ENCODE measurements around the gene LMOD2. TPM values are rescaled to one million over a fixed set of nuclear protein-coding genes. Genes with fewer than 3 reads are reported as not detected.
A peak's percentile ranks its signal among the peaks of the same experiment; 100 is the strongest.

Gene LMOD2
- total and polyA plus RNA-seq, 9 of the 15 experiments (the other 6 are each of a cell fraction or from before 2014, with no cell fraction given): 0.04 TPM; not detected in 8

GRCh38 chr7:123662293-123662692 lies 6.6 kb downstream of the LMOD2 start:
- H3K9me1 ChIP-seq (ENCODE audit: control insufficient read depth, insufficient read depth, low read length): no peaks in the 10 kb centered on the region
- H3K27me3 ChIP-seq (ENCODE audit: control insufficient read depth in 2 of 2, insufficient read depth in 2 of 2, low read length in 2 of 2): peaks cover 12 to 17% of the 10 kb centered on the region in 2 experiments; a peak in 4 of 5 replicates
- intact Hi-C loops (cut with micrococcal nuclease) (no loop called here), in situ Hi-C loops (cut with MboI) (no loop called here)
- no peaks in the 10 kb centered on the region for H4K20me1 ChIP-seq (replicated peaks; ENCODE audit: control insufficient read depth, insufficient read depth, low read length)
- peak overlapping the region; percentile 12 for H2AFZ ChIP-seq (ENCODE audit: low read depth, low read length)
- 6% methylated on average over 15 of the region's 15 CpGs for WGBS (ENCODE audit: insufficient coverage, low coverage, missing lambda C conversion rate)
- no peaks in the 10 kb centered on the region for H3K36me3 ChIP-seq (ENCODE audit: control insufficient read depth, insufficient read depth, low read length)
- POLR2A ChIA-PET: interaction anchor here (1.6 kb wide), 1 partner anchor 13 kb away, joined by 7 read pairs; no protein-coding TSS in a partner anchor
- no peak overlapping the region for H3K4me3 ChIP-seq
- no peak overlapping the region; a peak in 1 of 4 replicates for H3K9ac ChIP-seq (ENCODE audit: insufficient read depth in 1 of 2, low read depth in 2 of 2, low read length in 2 of 2)
- TF ChIP-seq E2F6 (IDR thresholded peaks at IDR 0.05; ENCODE audit: borderline replicate concordance in 1 of 2, extremely low read depth in 1 of 2, insufficient read depth in 1 of 2, insufficient read length in 1 of 2, low read depth in 1 of 2, low read length in 1 of 2, poor library complexity in 1 of 2, severe bottlenecking in 1 of 2) (no peak), NR2C2 (CRISPR knock-in tag; IDR thresholded peaks at IDR 0.05) (peak; percentile 52; the same call in 1 of the 2 replicates), NR2C2 (tag; IDR thresholded peaks at IDR 0.05) (no peak), MGA (IDR thresholded peaks at IDR 0.05) (0 out of 2 replicates have a peak, but pooled peaks have one; percentile 8), ATF1 (CRISPR knock-in tag; IDR thresholded peaks at IDR 0.05) (no peak), ATF1 (tag; IDR thresholded peaks at IDR 0.05) (0 out of 2 replicates have a peak, but pooled peaks have one; percentile 1), ZFP91 (CRISPR knock-in tag; IDR thresholded peaks at IDR 0.05) (peak; percentile 62; the same call in 1 of the 2 replicates)
- peak overlapping the region; percentile 61 for H3K4me2 ChIP-seq (ENCODE audit: insufficient read depth, low read length)
- no peaks in the 10 kb centered on the region; a peak in 2 of 5 replicates for H3K4me1 ChIP-seq (replicated peaks in 1 of 2; ENCODE audit: control insufficient read depth in 2 of 2, insufficient read depth in 2 of 2, low read length in 2 of 2)
- no peak for ATAC-seq
- DNase-seq (ENCODE audit: extremely low read depth in 1 of 4, low spot score in 3 of 4): no peak
- CTCF ChIA-PET (ENCODE audit: low intra/inter-chr PET ratio): no interaction called here
- no TSS peak for BruUV-seq (replicated peaks)
- no peak for FAIRE-seq
- no peak overlapping the region for H3K27ac ChIP-seq (ENCODE audit: extremely low read depth, low read depth, low read length)
- H3K9me3 ChIP-seq (replicated peaks; ENCODE audit: control insufficient read depth, insufficient read depth, low read depth, low read length): no peaks in the 10 kb centered on the region
- no peaks in the 10 kb centered on the region for H3K79me2 ChIP-seq (ENCODE audit: control insufficient read depth, insufficient read depth, low read length)
